GM13976 (cell line): ENCODE results near the gene PBRM1.

ENCODE experiments used
- DNase-seq: peaks from one replicate; pipeline ENCODE4 v3.0.0; 2012; ENCODE audit warnings: low spot score
- in situ Hi-C: fragments of 300-500 bp; cut with MboI; formaldehyde crosslinking; loops from one replicate; pipeline ENCODE4 v1.12.0; 2022; ENCODE audit warnings: low sequenced_read_pairs, mixed read lengths, inconsistent platforms; ENCODE audit not compliant: unreplicated experiment
- TF ChIP-seq, protein P1 (sequence below): IDR thresholded peaks from 2 replicates; pipeline ENCODE4 v1.5.1; 2012; ENCODE audit warnings: borderline replicate concordance, mild to moderate bottlenecking; ENCODE audit not compliant: insufficient read depth; ENCODE audit errors: extremely low read depth, missing control alignments, control extremely low read depth

Gene PBRM1

DNA sequence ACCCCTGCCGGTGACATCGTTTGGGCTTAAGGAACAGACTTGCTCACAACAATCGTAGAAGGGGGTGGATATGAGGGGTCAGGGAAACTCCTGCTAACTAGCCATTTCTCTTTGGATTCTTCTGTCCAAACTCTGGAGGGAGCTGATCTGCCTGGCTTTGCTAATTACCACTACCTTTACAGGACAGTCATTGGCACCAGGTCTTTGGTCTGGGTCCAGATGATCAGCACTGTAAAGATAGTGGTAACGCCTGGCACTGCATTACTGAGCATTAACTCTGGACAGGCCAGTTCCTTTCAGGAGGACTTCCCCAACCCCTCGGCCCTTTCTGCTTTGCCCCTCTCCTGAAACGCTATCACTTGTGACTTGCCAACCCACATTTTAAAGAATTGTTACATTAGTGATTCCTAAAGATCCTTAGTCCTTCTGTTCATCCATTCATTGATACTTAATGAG, 148.5 kb downstream of the PBRM1 start:
- TF ChIP-seq, protein P1, sequence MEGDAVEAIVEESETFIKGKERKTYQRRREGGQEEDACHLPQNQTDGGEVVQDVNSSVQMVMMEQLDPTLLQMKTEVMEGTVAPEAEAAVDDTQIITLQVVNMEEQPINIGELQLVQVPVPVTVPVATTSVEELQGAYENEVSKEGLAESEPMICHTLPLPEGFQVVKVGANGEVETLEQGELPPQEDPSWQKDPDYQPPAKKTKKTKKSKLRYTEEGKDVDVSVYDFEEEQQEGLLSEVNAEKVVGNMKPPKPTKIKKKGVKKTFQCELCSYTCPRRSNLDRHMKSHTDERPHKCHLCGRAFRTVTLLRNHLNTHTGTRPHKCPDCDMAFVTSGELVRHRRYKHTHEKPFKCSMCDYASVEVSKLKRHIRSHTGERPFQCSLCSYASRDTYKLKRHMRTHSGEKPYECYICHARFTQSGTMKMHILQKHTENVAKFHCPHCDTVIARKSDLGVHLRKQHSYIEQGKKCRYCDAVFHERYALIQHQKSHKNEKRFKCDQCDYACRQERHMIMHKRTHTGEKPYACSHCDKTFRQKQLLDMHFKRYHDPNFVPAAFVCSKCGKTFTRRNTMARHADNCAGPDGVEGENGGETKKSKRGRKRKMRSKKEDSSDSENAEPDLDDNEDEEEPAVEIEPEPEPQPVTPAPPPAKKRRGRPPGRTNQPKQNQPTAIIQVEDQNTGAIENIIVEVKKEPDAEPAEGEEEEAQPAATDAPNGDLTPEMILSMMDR: no peak
- in situ Hi-C loops: no loop called here
- DNase-seq: no peak

DNA sequence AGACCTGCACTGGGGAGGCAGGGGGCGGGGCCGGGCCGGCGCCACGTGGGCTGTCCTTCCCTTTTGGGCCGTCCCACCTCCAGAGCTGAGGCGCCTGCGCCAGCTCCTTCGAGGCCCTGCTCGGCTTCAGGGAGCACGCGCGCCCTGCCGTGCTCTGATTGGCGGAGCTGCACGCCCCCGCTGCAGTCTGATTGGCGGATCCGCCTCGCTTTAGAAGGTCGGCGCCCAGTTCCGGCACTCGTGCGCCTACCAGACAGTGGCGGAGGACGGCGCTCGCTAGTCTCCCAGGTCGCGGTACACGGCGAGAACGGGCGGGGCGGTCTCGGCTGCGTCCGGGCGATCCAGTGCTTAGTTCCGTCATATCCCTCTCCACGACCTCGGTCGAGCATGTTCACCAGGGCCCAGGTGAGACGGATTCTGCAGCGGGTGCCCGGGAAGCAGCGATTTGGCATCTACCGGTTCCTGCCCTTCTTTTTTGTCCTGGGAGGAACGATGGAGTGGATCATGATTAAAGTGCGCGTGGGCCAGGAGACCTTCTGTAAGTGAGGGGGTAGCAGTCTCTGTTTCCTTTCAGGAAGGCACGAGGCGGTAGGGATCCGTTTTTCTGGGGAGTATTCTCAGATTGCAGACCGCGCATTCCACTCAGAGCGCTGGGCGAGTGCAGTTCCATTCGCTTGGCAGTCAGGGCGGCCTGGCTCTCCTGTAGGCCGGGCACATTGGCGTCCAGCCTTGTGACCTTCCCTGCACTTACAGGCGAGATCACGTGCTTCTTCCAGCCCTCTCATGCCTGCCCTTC, 149.1 kb downstream of the PBRM1 start, which contains the start of gene UQCC5:
Gene UQCC5 (plus strand): TSS at position 237 of the 796 bp plus-strand sequence. CDS start 151 bp downstream, at position 388.
- TF ChIP-seq, protein P1: peak; percentile 3
- in situ Hi-C loops: no loop called here
- peak; percentile 98 for DNase-seq

GRCh38 chr3:52536112-52536368, 149.7 kb downstream of the PBRM1 start:
- TF ChIP-seq, protein P1: no peak
- DNase-seq: no peak
- in situ Hi-C loops: no loop called here

- DNase-seq: no peak
- in situ Hi-C loops: no loop called here
- TF ChIP-seq, protein P1: no peak
Observed at GRCh38 chr3:52535411-52536111, 150.2 kb downstream of the PBRM1 start.

- in situ Hi-C loops: no loop called here
- TF ChIP-seq, protein P1: no peak
- no peak for DNase-seq
Observed at GRCh38 chr3:52534281-52535183, 151.2 kb downstream of the PBRM1 start.

DNA sequence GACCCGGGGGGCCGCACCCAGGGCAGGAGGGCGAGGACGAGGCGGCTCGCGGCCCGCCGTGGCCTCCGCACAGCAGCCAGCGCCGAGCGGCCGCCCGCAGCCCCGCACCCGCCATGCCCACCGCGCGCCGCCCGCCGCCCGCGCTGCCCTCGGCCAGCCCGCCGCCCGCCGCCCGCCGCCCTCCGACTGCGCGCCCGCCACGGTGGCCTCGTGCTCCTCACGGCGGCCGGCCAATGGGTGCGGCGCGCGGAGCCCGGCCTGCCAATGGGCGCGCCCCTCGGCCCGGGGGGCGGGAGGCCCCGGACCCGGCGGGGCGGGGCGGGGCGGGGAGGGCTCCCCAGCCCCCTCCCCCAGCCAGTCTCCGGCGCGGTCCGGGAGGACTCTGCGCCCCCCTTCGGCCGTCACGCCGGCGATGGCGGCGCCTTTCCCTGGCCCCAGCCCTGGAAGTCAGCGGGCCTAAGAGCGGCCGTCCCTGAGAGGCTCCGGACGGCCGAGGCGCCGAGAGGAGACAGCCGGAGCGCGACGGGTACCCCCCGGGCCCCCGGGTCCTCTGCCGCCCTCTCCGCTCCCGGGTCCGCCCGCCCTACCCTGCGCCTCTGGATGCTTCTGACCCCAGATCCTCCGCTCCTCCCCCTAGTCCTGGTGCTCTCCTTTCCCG, 152.0 kb downstream of the PBRM1 start, which contains the start of gene NT5DC2:
Gene NT5DC2 (minus strand): TSS at position 235 of the 658 bp plus-strand sequence. CDS start 120 bp downstream, at position 115.
- in situ Hi-C loops: no loop called here
- TF ChIP-seq, protein P1: peak; percentile 47
- peak; percentile 96 for DNase-seq
